T1000 (cell line): ENCODE data around the gene HEMK1.

Experiments used
- DNase-seq: peaks from one replicate; lab custom pipeline; 2025; ENCODE audit warnings: mixed read lengths; lab: John Stamatoyannopoulos, UW

The HEMK1 gene

DNA sequence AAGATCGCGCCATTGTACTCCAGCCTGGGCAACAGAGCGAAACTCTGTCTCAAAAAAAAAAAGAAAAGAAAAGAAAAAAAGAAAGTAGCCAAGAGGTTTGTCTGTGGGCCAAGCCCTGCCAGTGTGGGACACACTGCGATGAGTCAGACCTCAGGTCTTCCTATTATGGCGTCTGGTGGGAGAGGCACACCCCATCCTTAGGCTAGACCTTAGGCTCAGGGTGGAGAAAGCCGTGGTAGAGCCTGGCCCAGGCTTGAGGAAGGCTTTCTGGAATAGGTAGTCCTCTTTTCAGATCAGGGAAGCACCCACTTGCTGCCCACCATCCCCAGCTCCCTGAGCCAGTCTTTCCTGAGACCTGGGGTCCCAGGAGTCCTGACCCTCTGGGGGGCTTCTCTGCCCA lies 6.0 kb downstream of the HEMK1 start:
- no peak for DNase-seq

DNA sequence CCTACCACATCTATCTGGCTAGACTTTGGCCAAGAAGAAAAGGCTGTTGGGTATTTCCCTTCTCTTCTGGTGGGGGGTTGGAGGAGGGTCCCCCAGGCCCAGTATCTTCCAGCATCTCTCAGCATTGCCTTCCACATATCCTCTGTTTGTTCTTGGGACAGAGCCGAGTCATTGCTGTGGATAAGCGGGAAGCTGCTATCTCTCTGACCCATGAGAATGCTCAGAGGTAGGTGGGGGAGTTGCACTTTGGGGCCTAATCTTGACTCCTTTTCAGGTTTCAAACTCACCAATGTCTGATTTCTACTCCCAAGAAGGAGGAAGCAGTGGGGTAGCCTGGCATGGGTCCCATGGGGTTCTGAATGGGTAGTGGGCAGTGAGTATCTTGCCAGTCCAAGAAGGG lies 8.0 kb downstream of the HEMK1 start:
- DNase-seq, result no peak

DNA sequence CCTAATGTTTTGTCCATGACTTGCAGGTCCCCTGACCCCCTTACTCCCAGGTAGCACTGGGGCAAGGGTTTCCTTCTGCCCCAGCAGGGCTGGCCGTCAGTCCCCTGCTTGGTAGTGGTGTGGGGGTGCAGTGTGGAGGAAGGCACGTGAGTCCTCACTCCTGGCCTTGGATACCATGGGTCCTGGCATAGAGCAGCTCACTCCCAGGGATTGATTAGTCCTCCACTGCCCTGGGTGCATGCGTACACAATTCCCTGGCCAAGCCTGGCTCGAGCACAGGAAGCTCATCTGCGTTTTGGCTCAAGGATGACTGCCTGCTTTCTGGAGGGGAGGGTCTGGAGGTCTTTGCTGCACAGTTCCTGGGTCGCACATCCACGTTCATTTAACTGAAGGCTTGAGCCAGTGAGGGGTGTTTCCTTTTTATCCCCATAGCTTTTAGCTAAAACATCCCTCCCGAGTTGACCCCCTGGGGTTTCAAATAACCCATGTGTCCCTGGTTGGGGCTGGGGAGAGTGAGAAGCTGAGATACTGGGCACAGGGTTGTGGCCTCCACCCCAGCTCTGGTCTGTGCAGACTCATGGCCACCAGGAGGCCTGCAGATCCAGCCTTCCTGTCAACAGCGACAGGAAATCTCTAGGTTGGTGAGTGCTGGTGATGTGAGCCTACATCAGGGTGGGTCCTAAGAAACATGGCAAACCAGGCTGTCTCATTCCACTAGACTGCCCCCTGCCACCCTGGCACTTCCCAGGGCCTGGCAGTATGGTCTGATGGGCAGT lies 11.5 kb downstream of the HEMK1 start:
- DNase-seq, result no peak

DNA sequence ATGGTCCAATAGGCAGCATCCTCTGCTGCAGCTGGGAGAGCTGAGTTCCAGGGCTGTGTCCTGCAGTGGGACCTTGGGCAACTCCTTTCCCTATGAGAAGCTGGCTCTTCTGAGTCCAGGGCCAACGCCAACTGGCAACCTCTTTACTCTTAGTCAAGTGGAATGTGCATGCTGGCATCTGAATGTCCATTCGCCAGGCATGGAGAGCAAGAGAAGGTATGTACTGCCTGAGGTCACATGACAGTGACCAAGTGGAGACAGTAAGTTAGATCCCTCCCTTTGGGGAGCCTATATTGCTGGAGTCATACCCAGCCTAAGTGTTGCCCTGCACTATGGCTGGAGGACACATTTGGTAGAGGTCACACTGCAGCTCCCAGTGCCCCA lies 12.1 kb downstream of the HEMK1 start:
- DNase-seq, result no peak

DNA sequence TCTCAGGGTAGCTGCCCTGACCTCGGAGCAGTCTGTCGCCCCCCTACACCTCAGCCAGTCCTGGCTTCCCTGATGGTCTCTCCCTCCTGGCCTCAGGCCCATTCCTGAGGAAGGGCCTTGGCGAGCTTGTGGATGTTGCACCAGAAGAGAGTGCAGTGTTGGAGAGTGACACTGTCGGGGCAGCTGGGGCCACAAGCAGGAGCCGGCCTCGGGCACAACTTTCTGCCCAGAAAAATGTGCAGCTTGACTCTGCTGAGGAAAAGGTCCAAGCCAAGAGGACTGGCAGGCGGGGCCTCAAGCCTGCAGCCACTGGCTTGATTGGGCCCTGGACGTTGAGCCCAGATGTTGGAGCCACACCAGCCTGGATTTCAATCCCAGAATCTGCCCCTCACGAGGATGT lies 12.8 kb downstream of the HEMK1 start:
- DNase-seq, result no peak

DNA sequence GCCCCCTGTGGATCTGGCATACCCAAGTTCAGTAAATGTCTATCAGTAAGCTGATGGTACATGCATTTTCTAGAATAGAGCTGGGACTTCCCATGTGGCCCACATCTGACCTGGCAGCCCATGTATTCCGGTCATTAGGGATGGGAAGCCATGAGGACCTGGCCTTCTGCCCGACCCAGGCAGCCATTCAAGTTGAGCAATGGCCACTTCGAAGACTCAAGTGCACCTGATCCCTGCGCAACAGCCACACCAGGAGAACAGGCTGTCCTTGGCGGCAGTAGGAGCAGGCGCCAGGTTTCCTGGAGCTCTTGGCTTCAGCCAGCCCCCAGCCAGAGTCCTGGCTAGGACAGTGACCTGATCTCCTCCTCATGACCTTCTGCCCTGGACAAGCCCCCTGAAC lies 14.6 kb downstream of the HEMK1 start:
- DNase-seq, result no peak

DNA sequence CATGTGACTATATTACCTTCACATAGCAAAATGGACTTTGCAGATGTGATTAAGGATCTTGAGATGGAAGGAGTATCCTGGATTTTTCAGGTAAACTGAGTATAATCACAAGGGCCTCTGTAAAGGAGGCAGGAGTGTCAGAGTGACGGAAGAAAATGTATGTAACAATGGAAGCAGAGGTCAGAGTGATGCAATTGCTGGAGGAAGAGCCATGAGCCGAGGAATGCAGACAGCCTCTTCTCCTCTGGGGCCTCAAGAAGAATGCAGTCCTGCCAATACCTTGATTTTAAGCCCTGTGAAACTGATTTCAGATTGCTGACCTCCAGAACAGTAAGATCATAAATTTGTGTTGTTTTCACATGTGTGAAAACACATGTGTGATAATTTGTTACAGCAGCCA lies 15.1 kb downstream of the HEMK1 start:
- no peak for DNase-seq

DNA sequence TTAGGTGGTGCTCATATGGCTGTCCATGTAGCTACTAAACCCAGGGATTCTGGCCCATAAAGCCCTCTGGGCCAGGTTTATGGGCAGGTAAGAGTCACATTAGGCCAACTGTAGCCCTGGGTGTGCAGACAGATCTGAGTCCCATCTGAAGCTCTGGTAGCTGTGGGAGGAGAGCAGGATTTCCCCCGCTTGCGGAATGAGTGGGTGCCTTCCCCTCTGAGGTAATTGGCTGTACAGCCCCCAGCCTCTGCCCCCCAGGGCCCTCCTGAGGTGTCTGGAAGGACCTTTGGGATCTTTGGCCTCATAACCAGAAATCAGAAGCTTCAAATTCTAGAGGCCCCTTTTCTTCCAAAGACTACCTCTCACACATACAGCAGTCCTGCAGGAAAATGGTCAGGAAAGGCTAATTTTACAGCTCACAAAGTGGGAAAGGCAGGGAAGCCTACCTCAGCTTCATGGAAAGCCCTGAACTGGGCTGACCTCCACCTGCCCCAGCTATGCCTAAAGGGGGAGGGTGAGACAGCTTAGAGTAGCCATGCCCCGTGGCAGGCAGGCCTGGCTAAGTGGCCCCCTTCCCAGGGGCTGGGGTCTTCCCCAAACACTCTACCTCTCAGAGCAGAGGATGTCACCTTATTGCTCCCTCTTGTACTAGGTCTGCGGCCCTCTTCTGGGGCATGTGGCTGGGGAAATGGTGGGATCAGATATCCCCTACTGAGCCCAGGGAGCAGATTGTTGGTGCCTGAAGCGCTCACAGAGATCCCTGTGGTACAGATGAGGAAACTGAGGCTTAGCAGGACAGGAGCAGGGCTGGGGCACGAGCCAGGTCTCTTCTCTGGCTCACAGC lies 16.8 kb downstream of the HEMK1 start:
- no peak for DNase-seq

DNA sequence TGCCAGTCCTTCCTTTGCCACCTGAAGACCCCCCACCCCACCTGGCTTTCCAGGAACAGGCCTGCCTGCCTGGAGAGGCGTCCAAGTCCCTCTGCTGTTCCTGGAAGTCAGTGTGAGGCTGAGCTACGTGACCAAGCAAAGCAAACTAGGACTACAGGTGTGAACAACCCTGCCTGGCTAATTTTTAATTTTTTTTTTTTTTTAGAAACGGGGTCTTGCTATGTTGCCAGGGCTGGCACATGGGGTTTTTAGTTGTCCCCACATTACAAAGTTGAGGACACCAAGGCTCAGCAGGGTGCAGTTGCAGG lies 17.4 kb downstream of the HEMK1 start:
- no peak for DNase-seq

DNA sequence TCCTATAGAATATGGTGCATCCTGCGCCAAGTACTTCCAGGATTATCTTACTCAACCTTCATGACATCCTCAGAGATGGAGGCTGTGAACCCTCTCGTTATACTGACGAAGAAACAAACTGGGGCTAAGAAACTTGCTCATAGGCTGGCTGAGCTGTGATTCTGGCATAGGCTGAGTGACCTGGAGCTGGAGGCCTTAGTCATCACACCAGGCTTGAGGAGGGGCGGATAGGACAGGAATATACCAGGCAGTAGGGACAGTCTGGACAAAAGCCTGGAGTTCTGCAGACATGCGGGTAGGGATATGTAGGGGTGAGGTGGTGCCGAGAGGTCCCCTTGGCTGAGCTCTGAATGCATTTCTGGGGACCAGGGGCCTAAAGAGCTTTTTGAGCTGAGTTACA lies 18.1 kb downstream of the HEMK1 start:
- DNase-seq, result no peak

DNA sequence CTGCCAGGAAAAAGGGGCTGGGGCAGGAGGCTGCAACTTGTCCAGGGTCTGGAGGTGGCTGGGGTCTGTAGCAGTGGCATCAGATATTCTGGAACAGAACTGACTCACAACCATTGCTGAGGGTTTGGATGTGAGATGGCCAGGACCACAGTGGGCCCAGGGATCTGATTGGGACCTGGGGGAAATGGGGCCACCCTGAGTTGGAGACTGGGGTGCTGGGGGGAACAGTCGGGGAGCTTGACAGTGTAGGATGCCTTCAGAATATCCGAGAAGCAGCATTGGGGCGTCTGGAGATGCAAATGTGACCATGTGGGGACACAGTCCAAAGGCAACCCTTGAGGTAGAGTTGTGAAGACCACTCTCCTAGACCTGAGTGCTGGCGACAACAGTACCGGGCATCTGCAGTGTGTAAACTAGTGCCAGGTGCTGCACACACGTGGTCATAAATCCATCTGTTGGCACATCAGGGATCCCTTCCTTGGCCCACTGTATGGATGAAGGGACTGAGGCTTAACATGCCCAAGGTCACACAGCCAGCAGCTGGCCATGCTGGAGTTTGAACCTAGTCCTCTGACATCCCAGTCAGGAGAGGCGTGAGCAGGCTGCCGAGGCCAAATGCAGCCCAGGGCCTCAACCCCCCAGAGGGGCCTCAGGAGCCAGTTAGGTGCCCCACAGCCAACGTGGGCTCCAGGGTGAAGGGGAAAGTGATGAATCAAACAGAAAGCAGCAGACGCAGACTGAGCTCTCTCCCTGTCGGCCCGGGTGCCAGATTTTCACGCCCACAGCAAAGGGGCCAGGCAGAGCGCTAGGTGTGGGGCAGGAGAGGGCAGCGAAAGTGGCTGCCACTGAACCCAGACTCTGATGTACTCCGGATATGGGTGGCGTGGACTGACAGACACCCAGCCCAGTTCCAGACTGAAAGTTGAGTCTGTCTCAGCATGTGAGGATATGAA lies 18.8 kb downstream of the HEMK1 start:
- DNase-seq, result no peak

DNA sequence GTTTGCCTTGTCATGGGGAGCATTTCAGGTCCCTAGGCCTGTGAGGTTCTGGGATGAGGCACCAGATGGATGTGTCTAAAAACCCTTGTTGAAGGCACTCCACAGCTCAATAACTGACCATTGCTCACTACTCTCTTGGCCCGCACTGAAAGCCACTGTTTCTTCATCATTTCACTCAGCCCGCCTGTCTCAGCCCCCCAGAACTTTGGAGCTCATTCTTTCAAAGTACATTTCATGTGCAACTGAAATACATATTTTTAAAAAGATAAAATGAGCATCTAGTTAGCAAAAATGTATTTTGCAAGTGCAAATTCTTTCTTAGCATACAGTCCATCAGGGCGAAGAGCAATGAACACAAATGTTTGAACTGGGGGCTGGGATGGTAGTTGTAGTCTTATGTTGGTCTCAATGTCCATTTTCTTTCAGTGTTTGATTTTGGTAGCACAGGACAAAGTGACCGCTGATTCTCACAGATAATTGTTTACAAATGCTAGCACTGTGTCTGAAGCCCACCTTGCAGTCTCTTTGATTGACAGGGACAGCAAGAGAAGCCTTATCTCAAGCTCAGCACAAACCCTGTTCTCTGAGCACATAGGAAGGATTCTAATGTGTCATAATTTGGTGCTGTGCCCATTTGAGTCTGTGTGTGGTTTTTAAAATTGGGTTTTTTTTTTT lies 19.6 kb downstream of the HEMK1 start:
- no peak for DNase-seq

DNA sequence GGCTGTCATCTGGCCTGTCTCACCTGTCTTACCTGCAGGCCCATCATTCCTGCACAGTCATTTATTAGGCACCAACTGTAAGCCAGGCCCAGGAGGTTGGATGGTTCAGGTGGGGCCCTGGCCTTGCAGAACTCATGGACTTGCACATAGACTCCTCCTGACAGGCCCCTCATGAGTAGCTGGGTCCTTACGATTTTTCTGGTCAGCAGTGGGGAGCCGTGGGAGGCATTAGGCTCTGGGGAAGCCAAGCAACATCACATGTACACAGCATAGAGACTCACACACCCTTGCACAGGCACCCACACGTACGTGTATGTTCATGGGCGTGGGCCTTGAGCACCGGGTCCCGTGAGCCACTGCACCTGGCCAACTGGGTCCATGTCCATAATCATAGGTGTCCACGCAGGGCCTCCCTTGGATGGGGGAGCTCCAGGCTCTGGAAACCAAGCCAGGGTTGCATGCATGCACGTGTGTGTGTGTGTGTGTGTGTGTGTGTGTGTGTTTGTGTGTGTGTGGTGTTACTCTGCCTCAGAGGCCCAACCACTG lies 21.9 kb downstream of the HEMK1 start:
- DNase-seq, result no peak

DNA sequence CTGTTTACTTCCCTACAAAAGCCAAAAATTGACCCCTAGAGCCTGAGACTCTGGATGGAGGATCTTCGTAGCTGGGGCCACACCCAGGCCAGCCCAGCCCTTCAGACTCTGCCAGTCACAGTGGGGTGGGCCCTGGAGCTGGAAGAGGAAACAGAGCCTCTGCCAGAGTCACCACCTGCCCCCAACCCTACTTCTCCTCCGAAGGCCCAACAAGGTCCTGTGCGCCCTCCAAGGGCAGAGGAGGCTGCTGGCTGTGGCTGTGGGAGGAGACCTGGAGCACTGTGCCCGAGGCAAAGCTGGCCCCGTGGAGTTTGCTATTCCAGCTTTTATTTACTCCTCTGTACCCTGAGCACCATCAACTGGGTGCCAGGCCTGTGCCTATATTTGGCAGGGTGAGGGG lies 23.2 kb downstream of the HEMK1 start:
- no peak for DNase-seq

DNA sequence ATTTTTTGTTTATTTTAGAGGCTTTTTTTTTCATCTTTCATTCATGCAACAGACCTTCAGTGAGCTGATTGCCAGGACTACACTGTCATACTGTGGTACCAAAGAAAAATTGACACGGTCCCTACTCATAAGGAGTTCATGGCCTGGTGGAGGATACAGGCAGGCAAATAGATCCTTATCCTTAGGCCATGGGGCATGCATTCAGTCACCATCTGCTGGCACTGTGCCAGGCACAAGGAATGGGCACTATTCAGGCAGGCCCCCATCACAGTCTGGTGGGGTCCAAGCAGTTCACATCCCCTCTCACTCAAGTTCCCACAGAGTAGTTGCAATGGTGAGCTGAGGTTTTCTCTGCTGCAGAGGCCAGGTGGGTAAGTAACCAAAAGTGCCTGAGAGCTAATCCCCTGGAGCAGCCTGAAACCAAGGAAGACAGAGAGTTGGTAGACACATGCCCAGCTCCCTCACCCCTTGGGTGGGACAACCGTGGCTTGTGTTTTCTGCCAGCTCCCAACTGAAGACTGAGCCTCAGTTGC lies 25.0 kb downstream of the HEMK1 start:
- DNase-seq, result no peak

DNA sequence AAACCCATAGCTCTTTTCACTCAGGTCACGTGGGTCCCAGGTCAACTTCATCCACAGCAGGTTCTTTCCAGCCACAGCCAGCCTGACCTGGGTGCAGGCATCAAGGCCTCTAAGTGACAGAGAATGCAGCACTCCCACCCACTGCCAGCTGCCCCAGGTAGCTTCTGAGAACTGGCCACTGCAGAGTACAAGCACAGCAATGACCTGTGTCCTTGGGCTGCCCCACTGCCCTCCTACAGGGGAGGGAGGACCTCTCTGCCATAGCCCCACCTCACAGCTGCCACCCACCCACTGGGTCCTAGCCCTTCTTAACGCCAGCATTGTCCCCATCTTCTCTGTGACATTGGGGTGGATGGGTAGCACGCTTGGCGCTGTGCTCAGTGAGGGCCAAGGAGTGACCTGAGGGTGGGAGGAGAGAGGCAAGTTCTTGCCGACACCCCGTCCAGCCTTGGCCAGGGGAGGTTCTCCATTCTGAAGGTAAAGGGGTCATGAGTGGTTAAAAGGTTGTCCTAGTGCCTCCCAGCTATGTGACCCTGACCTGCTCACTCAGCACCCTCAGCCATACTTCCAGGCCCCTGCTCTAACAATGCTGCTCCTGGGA lies 29.9 kb downstream of the HEMK1 start:
- DNase-seq, result no peak

DNA sequence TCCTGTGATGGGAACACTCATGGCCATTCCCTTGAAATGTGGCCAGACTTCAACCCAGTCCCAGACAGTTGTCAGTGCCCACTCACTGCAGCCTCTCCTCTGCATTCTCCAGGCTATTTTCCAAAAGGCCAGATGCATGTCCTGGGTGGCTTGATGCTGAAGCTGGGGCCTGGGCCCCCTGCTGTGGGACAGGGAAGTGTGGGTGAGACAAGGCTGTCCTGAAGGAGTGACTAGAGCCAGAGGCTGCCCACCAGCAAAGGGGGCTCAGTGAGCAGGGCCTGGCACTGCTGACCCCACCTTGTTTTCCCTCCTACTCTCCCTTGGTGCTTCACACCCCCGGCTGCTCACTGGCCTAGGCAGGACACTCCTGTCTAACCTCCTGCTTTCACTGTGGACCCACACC lies 30.4 kb downstream of the HEMK1 start:
- DNase-seq, result no peak

DNA sequence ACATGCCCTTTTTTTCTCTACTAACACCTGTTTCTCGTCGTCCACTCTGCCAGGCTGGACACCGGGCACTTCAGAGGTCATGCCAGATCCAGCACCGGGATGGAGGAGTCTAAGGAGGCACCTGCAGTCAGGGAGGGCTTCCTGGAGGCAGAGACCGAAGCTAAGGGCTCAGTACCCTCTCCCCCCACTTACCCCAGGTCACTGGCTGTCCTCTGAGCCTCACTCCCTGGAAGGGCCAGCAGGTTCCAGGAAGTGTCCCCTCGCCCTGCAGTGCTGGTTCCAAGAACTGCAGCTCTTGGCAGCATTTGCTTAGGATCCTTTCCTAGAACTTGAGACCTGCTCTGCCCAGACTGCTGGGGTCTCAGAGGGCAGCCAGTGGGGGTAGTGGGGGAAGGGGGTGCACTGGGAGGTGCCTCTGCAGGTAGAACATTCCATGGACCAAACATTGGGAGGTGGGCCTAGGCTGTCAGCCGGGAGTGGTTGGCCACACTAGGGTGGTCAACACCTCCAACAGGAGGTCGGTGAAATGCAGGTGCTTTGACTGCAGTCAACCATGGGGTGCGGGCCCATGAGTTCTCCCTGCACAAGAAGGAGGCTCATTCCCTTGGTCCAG lies 30.9 kb downstream of the HEMK1 start:
- no peak for DNase-seq

DNA sequence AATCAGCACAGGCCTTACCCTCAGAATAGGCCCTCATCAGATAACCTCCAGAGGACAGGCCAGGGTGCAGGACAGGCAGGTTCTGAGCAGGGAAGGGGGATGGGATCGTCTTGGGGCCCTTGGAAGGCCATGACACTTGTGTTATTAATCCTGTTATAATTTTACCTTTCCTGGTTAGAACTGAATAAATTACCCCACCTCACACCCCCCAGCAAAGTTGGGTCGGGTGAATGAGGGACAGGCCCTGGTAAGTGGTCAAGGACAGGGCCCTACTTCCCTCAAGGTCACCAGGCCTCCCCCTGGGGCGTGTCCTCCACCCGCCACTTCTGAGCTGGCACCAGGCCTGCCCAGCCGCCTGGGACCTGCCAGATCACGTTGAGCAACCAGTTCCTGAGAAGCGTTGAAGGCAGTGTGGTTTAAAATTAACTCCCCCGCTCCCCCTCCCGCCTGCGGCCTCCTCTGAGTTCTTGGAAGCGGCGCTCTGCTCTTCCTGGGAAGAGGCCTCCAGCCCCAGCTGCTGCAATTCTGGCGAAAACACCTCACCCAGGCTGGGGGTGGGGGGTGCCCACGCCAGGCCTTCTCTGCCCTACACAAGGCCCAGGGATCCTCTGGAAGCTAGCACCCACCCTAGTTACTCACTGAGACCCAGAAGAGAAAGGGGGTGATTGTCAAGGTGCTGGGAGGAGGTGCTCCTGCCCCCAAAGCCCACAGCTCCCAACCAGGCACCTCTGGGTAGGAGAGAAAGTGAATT lies 31.7 kb downstream of the HEMK1 start:
- DNase-seq, result peak; percentile 82
